T-cell (primary cell): ENCODE data around the gene TJAP1. TPM values are rescaled to one million over a fixed set of nuclear protein-coding genes. Genes with fewer than 3 reads are reported as not detected.

Source experiments
- ATAC-seq, 4 experiments: fragments of 200-7000 bp in 3 of 4; fragments of 150-1000 bp in 1 of 4; cut with Tn5 transposase; replicated peaks in 1 of 4; 1 replicate in 3 of 4; 2 replicates in 1 of 4; pipeline ENCODE4 v1.10.0; 2021; ENCODE audit warnings: moderate library complexity in 3 of 4, mild to moderate bottlenecking in 2 of 4, moderate number of reproducible peaks in 1 of 4
- CTCF ChIA-PET, 2 donors: fragments of 300-600 bp; sonication (Branson Sonifier 250); formaldehyde crosslinking; loops; one replicate each; lab custom pipeline; 2022; ENCODE audit warnings: antibody characterized with exemption in 2 of 2; lab: Charles Lee
- POLR2A ChIA-PET, 2 donors: fragments of 300-600 bp; sonication (Branson Sonifier 250); formaldehyde crosslinking; loops; one replicate each; lab custom pipeline; 2022; ENCODE audit warnings: antibody characterized with exemption in 2 of 2; lab: Charles Lee
- DNase-seq, 35 experiments: peaks; one replicate each; pipeline versions ENCODE4 v3.0.0 to v3.0.0-alpha.2; 2013 to 2023
- H3K27ac ChIP-seq: one replicate; pipeline ENCODE4 v1.5.1; 2013; ENCODE audit warnings: low read length
- H3K27me3 ChIP-seq, 2 experiments: replicated peaks in 1 of 2; 1 replicate in 1 of 2; 2 replicates in 1 of 2; pipeline versions ENCODE4 v1.6.1 to v1.7.0; 2013; ENCODE audit warnings: low read length in 1 of 2, mixed read lengths in 1 of 2; ENCODE audit not compliant: control insufficient read depth in 2 of 2, insufficient read depth in 2 of 2; ENCODE audit errors: extremely low read depth in 1 of 2
- H3K36me3 ChIP-seq, 2 donors: 1 replicate in 1 of 2; 2 replicates in 1 of 2; pipeline versions ENCODE4 v1.6.1 to v1.7.0; 2013; ENCODE audit warnings: low read length in 1 of 2; ENCODE audit not compliant: control insufficient read depth in 2 of 2, insufficient read depth in 1 of 2; ENCODE audit errors: extremely low read depth in 1 of 2
- H3K4me1 ChIP-seq, 2 experiments: 1 replicate in 1 of 2; 2 replicates in 1 of 2; pipeline versions ENCODE4 v1.6.1 to v1.7.0; 2013; ENCODE audit warnings: low read length in 2 of 2, mixed read lengths in 1 of 2; ENCODE audit not compliant: insufficient read depth in 2 of 2, control insufficient read depth in 1 of 2; ENCODE audit errors: extremely low read depth in 1 of 2
- H3K4me3 ChIP-seq, 2 donors: 1 replicate in 1 of 2; 2 replicates in 1 of 2; pipeline versions ENCODE4 v1.5.1 to v1.7.0; 2013; ENCODE audit warnings: mild to moderate bottlenecking in 2 of 2, low read length in 1 of 2, moderate library complexity in 1 of 2; ENCODE audit not compliant: control insufficient read depth in 1 of 2; ENCODE audit errors: extremely low read depth in 1 of 2
- H3K9me3 ChIP-seq: 2 replicates; pipeline ENCODE4 v1.7.0; 2013
- H3K27ac Mint-ChIP-seq, 2 donors: one replicate each; pipeline ENCODE4 v1.8.0; 2020 to 2021; ENCODE audit warnings: mild to moderate bottlenecking in 2 of 2, mixed read lengths in 2 of 2
- H3K27me3 Mint-ChIP-seq, 2 donors: one replicate each; pipeline ENCODE4 v1.8.0; 2021 to 2022; ENCODE audit warnings: mixed read lengths in 2 of 2
- H3K36me3 Mint-ChIP-seq: one replicate; pipeline ENCODE4 v1.8.0; 2021; ENCODE audit warnings: mixed read lengths
- H3K4me1 Mint-ChIP-seq, 3 donors: one replicate each; pipeline ENCODE4 v1.8.0; 2020 to 2022; ENCODE audit warnings: mixed read lengths in 3 of 3, mild to moderate bottlenecking in 1 of 3
- H3K4me3 Mint-ChIP-seq, 3 donors: one replicate each; pipeline ENCODE4 v1.8.0; 2020 to 2022; ENCODE audit warnings: mild to moderate bottlenecking in 3 of 3, mixed read lengths in 3 of 3, moderate library complexity in 3 of 3
- H3K9me3 Mint-ChIP-seq, 3 donors: one replicate each; pipeline ENCODE4 v1.8.0; 2020 to 2022; ENCODE audit warnings: mixed read lengths in 3 of 3
- WGBS: methylation state at CpG from one replicate; pipeline ENCODE4 v1.1.5; 2013; ENCODE audit warnings: missing lambda C conversion rate; ENCODE audit not compliant: insufficient coverage; 5-methylcytosine and 5-hydroxymethylcytosine counted together
- total RNA-seq, 35 experiments: library from RNA in 6 of 35; stranded (reverse) in 6 of 35; fragments of 120-200 nt in 1 of 35; gene quantifications; one replicate each; pipeline versions ENCODE4 v1.2.1 to v1.2.4 and lab custom pipeline; 2013 to 2026

TJAP1 gene, protein sequence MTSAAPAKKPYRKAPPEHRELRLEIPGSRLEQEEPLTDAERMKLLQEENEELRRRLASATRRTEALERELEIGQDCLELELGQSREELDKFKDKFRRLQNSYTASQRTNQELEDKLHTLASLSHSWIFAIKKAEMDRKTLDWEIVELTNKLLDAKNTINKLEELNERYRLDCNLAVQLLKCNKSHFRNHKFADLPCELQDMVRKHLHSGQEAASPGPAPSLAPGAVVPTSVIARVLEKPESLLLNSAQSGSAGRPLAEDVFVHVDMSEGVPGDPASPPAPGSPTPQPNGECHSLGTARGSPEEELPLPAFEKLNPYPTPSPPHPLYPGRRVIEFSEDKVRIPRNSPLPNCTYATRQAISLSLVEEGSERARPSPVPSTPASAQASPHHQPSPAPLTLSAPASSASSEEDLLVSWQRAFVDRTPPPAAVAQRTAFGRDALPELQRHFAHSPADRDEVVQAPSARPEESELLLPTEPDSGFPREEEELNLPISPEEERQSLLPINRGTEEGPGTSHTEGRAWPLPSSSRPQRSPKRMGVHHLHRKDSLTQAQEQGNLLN
- total RNA-seq = 10 to 100 TPM; 30.8 to 51.9 (median 50.6) TPM
- total RNA-seq (2013) = 24.2 TPM
- total RNA-seq (lab: John Stamatoyannopoulos, UW) = 30.7 to 72.0 (median 40.5) reads per million in 29 experiments

DNA sequence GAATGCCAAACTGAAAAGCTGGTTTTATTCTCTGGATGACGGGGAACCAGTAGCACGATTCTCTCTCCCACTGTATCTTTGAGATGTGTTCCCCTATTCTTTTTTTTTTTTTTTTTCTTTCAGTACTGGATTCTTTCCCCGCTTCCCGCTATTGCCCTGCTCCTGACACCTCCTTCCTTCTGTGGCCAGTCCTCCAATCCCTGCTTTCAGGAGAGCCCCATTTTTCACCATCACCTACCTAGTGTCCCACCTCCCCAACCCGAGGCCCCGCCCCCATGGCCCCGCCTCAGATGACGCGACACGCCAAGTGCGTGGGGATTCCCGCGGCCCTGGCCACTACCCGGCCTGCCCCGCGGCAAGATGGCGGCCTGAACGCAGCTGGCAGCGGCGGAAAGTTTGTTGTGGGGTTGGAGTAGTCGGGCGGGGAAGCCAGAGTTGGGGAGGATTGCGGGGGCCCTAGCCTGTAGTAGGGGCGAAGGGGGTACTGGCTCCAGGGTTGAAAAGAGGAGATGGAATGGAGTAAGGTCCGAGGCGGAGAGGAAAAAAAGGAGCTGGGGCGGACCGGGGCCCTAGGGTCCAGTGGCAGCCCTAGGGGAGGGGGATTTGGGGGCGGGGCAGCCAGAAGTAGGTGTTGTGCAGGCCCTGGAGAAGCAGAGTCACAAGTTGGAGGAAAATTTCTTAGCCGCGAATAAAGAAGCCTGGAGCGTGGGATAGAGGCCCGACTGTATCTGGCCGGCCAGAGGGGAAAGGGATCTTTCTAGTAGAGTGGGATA, at the start of gene TJAP1:
Gene TJAP1 (plus strand): TSS at position 336 of the 773 bp plus-strand sequence. CDS start 21,432 bp downstream, outside the sequence.
- H3K4me3 ChIP-seq = peak within 1 kb of the TSS; percentile 69 to 78
- peaks cover 45 to 51% (median 47%) of the 10 kb centered on the region in 3 donors for H3K4me1 Mint-ChIP-seq
- ChIA-PET CTCF (interaction anchor here in 1 of 2 donors (0.5 to 1.4 kb wide), 6 partner anchors 18 to 610 kb away, joined by 3 to 5 read pairs (median 3); partner anchors contain the start of genes POLR1C and YIPF3), POLR2A (interaction anchor here (0.5 to 1.1 kb wide), 12 partner anchors 15 to 1238 kb away, joined by 3 to 14 read pairs (median 4); partner anchors contain the start of genes DLK2 (in 1 of the 2), PEX6 (in 1 of the 2) and VEGFA (in 1 of the 2))
- peak within 1 kb of the TSS; percentile 75 to 94 for H3K27ac Mint-ChIP-seq
- peak within 1 kb of the TSS; percentile 92 to 99 (median 93) for H3K4me3 Mint-ChIP-seq
- peaks cover 0 to 4% of the 10 kb centered on the region in 2 experiments for H3K27me3 ChIP-seq
- H3K9me3 ChIP-seq = no peaks in the 10 kb centered on the region
- H3K36me3 ChIP-seq = peaks cover 0 to 1% of the 10 kb centered on the region in 2 donors
- DNase-seq (peak; percentile 88 to 99 (median 96)), ATAC-seq (peak; percentile 100)
- no peaks in the 10 kb centered on the region for H3K36me3 Mint-ChIP-seq
- peak within 1 kb of the TSS; percentile 91 for H3K27ac ChIP-seq
- H3K4me1 ChIP-seq = peaks cover 11 to 18% of the 10 kb centered on the region in 2 experiments
- no peaks in the 10 kb centered on the region for H3K27me3 Mint-ChIP-seq
- no peaks in the 10 kb centered on the region for H3K9me3 Mint-ChIP-seq
- WGBS = 0% methylated on average over 25 of the region's 34 CpGs

DNA sequence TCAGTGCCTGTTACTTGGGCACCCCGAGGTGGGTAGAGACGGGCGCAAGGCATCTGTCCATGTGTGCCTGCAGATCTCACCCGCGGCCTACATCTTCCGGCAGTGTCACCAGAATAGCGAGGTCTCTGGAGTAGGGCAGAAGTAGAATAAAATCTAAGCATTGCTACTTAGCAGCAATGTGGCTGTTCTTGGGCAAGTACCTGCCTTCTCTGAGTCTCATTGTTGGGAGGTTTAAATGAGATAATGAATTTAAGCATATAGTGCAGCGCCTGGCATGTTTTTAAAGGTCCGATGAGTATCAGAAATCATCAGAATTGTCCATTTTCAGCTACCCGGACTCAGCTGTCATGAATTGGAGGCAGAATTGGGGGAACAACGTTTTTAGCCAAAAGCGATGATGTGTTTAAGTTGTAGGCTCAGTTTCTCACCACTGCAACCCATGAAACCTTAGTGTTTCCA, 49.2 kb upstream of the TJAP1 start:
- Mint-ChIP-seq H3K4me1 (peaks cover 28 to 36% (median 31%) of the 10 kb centered on the region in 3 donors), H3K4me3 (peak overlapping the region; percentile 92 to 94 (median 92)), H3K27ac (peak overlapping the region; percentile 94), H3K9me3 (no peaks in the 10 kb centered on the region), H3K27me3 (no peaks in the 10 kb centered on the region), H3K36me3 (peaks cover 3% of the 10 kb centered on the region)
- ATAC-seq = peak in 1 of 4 experiments; percentile 48
- H3K4me3 ChIP-seq = peak overlapping the region; percentile 81 to 92
- DNase-seq = peak in 2 of 35 experiments; percentile 13 to 18
- H3K36me3 ChIP-seq = peaks cover 0 to 19% of the 10 kb centered on the region in 2 donors
- no peaks in the 10 kb centered on the region for H3K9me3 ChIP-seq
- H3K27ac ChIP-seq = peak overlapping the region; percentile 90
- WGBS = 0% methylated on average over 5 of the region's 12 CpGs
- ChIA-PET POLR2A (interaction anchor here in 1 of 2 donors (0.6 kb wide), 1 partner anchor 768 kb away, joined by 6 read pairs; no protein-coding TSS in a partner anchor), CTCF (interaction anchor here in 1 of 2 donors (0.8 to 1.5 kb wide), 2 partner anchors 41 to 78 kb away, joined by 5 to 8 read pairs; no protein-coding TSS in a partner anchor)
- H3K4me1 ChIP-seq = peaks cover 9 to 31% of the 10 kb centered on the region in 2 experiments
- H3K27me3 ChIP-seq = no peaks in the 10 kb centered on the region

DNA sequence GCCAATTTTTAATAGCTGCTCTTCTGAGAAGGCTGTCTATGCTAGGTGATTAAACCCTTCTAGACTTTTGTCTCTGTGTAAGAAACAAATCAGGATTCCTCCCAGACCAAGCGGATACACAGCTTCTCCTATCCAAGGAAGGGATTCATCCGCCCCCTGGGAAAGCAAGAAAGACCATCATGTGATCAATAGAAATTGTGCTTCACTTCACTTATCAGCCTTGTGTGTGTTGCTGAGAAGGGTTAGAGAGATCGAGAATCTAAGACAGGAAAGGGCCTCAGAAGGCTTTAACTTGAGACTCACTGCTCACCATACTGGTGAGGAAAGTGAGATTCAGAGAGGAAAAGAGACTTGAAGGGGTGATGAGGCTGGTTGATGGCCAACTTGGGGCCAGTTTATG, 48.5 kb upstream of the TJAP1 start:
- H3K4me3 ChIP-seq = no peak overlapping the region

DNA sequence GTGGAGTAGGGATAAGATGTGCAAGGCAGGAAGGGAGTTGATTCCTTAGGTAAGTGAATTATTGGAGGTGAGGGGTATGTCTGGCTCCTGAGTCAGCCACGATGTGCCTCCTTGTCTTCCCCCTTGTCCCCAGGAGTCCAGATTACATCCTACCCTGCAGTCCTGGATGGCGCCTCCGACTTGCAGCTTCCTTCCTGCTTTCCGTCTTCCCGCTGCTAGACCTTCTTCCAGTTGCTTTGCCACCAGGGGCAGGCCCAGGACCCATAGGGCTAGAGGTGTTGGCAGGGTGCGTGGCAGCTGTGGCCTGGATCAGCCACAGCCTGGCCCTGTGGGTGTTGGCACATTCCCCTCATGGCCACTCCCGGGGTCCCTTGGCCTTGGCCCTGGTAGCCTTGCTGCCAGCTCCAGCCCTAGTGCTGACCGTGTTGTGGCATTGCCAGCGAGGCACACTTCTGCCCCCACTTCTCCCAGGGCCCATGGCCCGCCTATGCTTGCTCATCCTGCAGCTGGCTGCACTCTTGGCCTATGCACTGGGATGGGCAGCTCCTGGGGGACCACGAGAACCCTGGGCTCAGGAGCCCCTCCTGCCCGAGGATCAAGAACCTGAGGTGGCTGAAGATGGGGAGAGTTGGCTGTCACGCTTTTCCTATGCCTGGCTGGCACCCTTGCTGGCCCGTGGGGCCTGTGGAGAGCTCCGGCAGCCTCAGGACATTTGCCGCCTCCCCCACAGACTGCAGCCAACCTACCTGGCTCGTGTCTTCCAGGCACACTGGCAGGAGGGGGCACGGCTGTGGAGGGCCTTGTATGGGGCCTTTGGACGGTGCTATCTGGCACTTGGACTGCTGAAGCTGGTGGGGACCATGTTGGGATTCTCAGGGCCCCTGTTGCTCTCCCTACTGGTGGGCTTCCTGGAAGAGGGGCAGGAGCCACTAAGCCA, 45.1 kb upstream of the TJAP1 start:
- ATAC-seq = no peak
- Mint-ChIP-seq H3K9me3 (no peaks in the 10 kb centered on the region), H3K27me3 (no peaks in the 10 kb centered on the region), H3K36me3 (peaks cover 7% of the 10 kb centered on the region), H3K4me3 (no peak overlapping the region), H3K27ac (no peak overlapping the region), H3K4me1 (peaks cover 23 to 28% (median 27%) of the 10 kb centered on the region in 3 donors)
- H3K27me3 ChIP-seq = no peaks in the 10 kb centered on the region
- H3K9me3 ChIP-seq = no peaks in the 10 kb centered on the region
- ChIA-PET POLR2A (no interaction called here), CTCF (interaction anchor here (0.5 kb wide), 2 partner anchors 41 to 106 kb away, joined by 3 to 4 read pairs; no protein-coding TSS in a partner anchor)
- DNase-seq = no peak
- peaks cover 9 to 25% of the 10 kb centered on the region in 2 experiments for H3K4me1 ChIP-seq
- H3K36me3 ChIP-seq = peaks cover 5 to 40% of the 10 kb centered on the region in 2 donors
- no peak overlapping the region for H3K27ac ChIP-seq
- H3K4me3 ChIP-seq = no peak overlapping the region
- over 99% methylated on average over 9 of the region's 19 CpGs for WGBS

More for the DNA sequence above, 48.5 kb upstream of the TJAP1 start:
- WGBS = no CpG with 5 or more reads among the region's 3 CpGs
- H3K4me1 Mint-ChIP-seq = peaks cover 28 to 36% (median 31%) of the 10 kb centered on the region in 3 donors
- POLR2A ChIA-PET = no interaction called here
- H3K9me3 ChIP-seq = no peaks in the 10 kb centered on the region
- peak overlapping the region; percentile 94 for H3K27ac Mint-ChIP-seq
- H3K9me3 Mint-ChIP-seq = no peaks in the 10 kb centered on the region
- CTCF ChIA-PET = no interaction called here
- H3K27me3 ChIP-seq = no peaks in the 10 kb centered on the region
- peaks cover 3% of the 10 kb centered on the region for H3K36me3 Mint-ChIP-seq
- peaks cover 9 to 31% of the 10 kb centered on the region in 2 experiments for H3K4me1 ChIP-seq
- H3K27me3 Mint-ChIP-seq = no peaks in the 10 kb centered on the region
- H3K4me3 Mint-ChIP-seq = peak overlapping the region; percentile 92 to 94 (median 92)
- no peak for ATAC-seq
- peaks cover 0 to 26% of the 10 kb centered on the region in 2 donors for H3K36me3 ChIP-seq
- peak overlapping the region; percentile 90 for H3K27ac ChIP-seq
- no peak for DNase-seq

DNA sequence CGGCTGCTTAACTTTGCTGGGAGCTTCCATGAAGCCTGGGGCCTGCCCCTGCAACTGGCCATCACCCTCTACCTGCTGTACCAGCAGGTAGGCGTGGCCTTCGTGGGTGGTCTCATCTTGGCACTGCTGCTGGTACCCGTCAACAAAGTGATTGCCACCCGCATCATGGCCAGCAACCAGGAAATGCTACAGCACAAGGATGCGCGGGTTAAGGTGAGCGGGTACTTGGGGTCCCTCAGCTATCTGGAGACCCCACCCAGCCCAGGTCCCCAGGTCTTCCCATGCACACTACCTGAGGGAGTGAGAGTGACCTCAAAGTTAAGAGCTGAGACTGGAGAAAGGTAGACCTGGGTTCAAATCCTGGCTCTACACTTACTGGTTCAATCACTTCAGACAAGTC, 44.2 kb upstream of the TJAP1 start:
- peaks cover 12% of the 10 kb centered on the region for H3K36me3 Mint-ChIP-seq
- no peak for DNase-seq
- Histone ChIP-seq H3K9me3 (no peaks in the 10 kb centered on the region), H3K36me3 (peaks cover 5 to 45% of the 10 kb centered on the region in 2 donors), H3K4me3 (no peak overlapping the region), H3K27me3 (no peaks in the 10 kb centered on the region), H3K4me1 (peaks cover 9 to 21% of the 10 kb centered on the region in 2 experiments), H3K27ac (no peak overlapping the region)
- 88% methylated on average over 4 of the region's 8 CpGs for WGBS
- no peaks in the 10 kb centered on the region for H3K27me3 Mint-ChIP-seq
- peaks cover 20 to 25% (median 22%) of the 10 kb centered on the region in 3 donors for H3K4me1 Mint-ChIP-seq
- no peak overlapping the region for H3K4me3 Mint-ChIP-seq
- ATAC-seq = no peak
- ChIA-PET CTCF (interaction anchor here in 1 of 2 donors (0.5 kb wide), 1 partner anchor 107 kb away, joined by 4 read pairs; no protein-coding TSS in a partner anchor), POLR2A (no interaction called here)
- H3K9me3 Mint-ChIP-seq = no peaks in the 10 kb centered on the region
- H3K27ac Mint-ChIP-seq = no peak overlapping the region
